SK-N-MC (cell line): ENCODE results near the gene VPS26C.
"Not testable (repeated sequence)": the region's sequence is repeated elsewhere in the genome, so short reads cannot be mapped to it uniquely, and the experiment has no call there.

Experiments used
- EZH2 ChIP-seq: fragments of 200-600 bp; sonication (generic); IDR thresholded peaks from one replicate; pipeline ENCODE4 v1.6.1; 2017; ENCODE audit warnings: antibody characterized with exemption
- POLR2AphosphoS5 ChIP-seq: IDR thresholded peaks from 2 replicates; pipeline ENCODE4 v1.6.1; 2012; ENCODE audit warnings: mild to moderate bottlenecking, low read depth, low read length, borderline replicate concordance

DNA sequence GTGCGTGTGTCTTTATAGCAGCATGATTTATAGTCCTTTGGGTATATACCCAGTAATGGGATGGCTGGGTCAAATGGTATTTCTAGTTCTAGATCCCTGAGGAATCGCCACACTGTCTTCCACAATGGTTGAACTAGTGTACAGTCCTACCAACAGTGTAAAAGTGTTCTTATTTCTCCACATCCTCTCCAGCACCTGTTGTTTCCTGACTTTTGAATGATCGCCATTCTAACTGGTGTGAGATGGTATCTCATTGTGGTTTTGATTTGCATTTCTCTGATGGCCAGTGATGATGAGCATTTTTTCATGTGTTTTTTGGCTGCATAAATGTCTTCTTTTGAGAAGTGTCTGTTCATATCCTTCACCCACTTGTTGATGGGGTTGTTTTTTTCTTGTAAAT is 44.9 kb downstream of the VPS26C start:
- not testable (repeated sequence) for TF ChIP-seq EZH2, POLR2AphosphoS5
